Lower leg skin (tissue), 4 donors: ENCODE measurements around the gene PTPRC. TPM values are rescaled to one million over a fixed set of nuclear protein-coding genes. Genes with fewer than 3 reads are reported as not detected.

Experiments used
- DNase-seq, 2 donors: peaks; one replicate each; pipeline ENCODE4 v3.0.0-alpha.2; 2019; ENCODE audit warnings: low spot score in 2 of 2
- H3K4me3 ChIP-seq: fragments of 200-600 bp; sonication (generic); 2 replicates; pipeline ENCODE4 v1.5.1; 2017; ENCODE audit warnings: mild to moderate bottlenecking, low read depth; ENCODE audit not compliant: poor library complexity, severe bottlenecking
- CTCF ChIP-seq, 3 donors: fragments of 450-650 bp; IDR thresholded peaks; one replicate each; pipeline ENCODE4 v1.5.1; 2016; ENCODE audit warnings: antibody characterized with exemption in 3 of 3, mild to moderate bottlenecking in 3 of 3, moderate library complexity in 2 of 3
- POLR2A ChIP-seq, 2 donors: fragments of 450-650 bp; IDR thresholded peaks; one replicate each; pipeline ENCODE4 v1.6.1; 2016 to 2017; ENCODE audit warnings: antibody characterized with exemption in 2 of 2, mild to moderate bottlenecking in 1 of 2, moderate library complexity in 1 of 2
- WGBS, 2 donors: methylation state at CpG; one replicate each; pipeline ENCODE4 v1.1.5; 2018; 5-methylcytosine and 5-hydroxymethylcytosine counted together
- intact Hi-C: fragments of 100-400 bp; cut with DNase I; formaldehyde crosslinking; loops from one replicate; pipeline ENCODE4 v1.15.0; 2023; ENCODE audit warnings: low total_unique reads
- total RNA-seq, 4 donors: library from RNA; depleted of rRNA; stranded (reverse); fragments of >200 nt; gene quantifications; one replicate each; pipeline ENCODE4 v1.1.0, GENCODE V29; 2016

PTPRC gene
- total RNA-seq, 4 donors from 2014 or later = 4.0 to 8.3 (median 4.7) TPM

GRCh38 chr1:198624648-198624980 lies 14.2 kb upstream of the PTPRC start:
- intact Hi-C loops = no loop called here
- TF ChIP-seq CTCF (IDR thresholded peaks at IDR 0.05) (no peak), POLR2A (IDR thresholded peaks at IDR 0.05) (no peak)
- no peak for DNase-seq
- no peak overlapping the region for H3K4me3 ChIP-seq
- WGBS, 2 donors = 81 to 84% methylated on average over 1 of the region's 1 CpG

- 60 to 61% methylated on average over 3 of the region's 3 CpGs for WGBS, 2 donors
- DNase-seq = no peak
- TF ChIP-seq POLR2A (IDR thresholded peaks at IDR 0.05) = no peak
- TF ChIP-seq CTCF (IDR thresholded peaks at IDR 0.05) = no peak
- intact Hi-C loops = no loop called here
- no peak overlapping the region for H3K4me3 ChIP-seq
Measured at GRCh38 chr1:198627436-198628066, 11.3 kb upstream of the PTPRC start.

- no peak overlapping the region for H3K4me3 ChIP-seq
- DNase-seq = no peak
- TF ChIP-seq CTCF (IDR thresholded peaks at IDR 0.05) (no peak), POLR2A (IDR thresholded peaks at IDR 0.05) (no peak)
- intact Hi-C loops = no loop called here
Measured at GRCh38 chr1:198628067-198628455, 10.8 kb upstream of the PTPRC start.

GRCh38 chr1:198629610-198630009 lies 9.2 kb upstream of the PTPRC start:
- no peak for DNase-seq
- intact Hi-C loops = no loop called here
- no peak overlapping the region for H3K4me3 ChIP-seq
- no peak for TF ChIP-seq POLR2A (IDR thresholded peaks at IDR 0.05)
- TF ChIP-seq CTCF (IDR thresholded peaks at IDR 0.05) = no peak

GRCh38 chr1:198630863-198631262 lies 8.0 kb upstream of the PTPRC start:
- DNase-seq = no peak
- H3K4me3 ChIP-seq = no peak overlapping the region
- WGBS, 2 donors = 90 to 100% methylated on average over 1 of the region's 1 CpG
- intact Hi-C loops = no loop called here
- no peak for TF ChIP-seq POLR2A (IDR thresholded peaks at IDR 0.05)
- no peak for TF ChIP-seq CTCF (IDR thresholded peaks at IDR 0.05)

- no peak overlapping the region for H3K4me3 ChIP-seq
- intact Hi-C loops = no loop called here
- DNase-seq = no peak
- TF ChIP-seq CTCF (IDR thresholded peaks at IDR 0.05) = no peak
- no peak for TF ChIP-seq POLR2A (IDR thresholded peaks at IDR 0.05)
- 77 to 86% methylated on average over 1 of the region's 1 CpG for WGBS, 2 donors
Measured at GRCh38 chr1:198631292-198631691, 7.5 kb upstream of the PTPRC start.
